ENCODE data around the gene UNC13D. TPM values are rescaled to one million over a fixed set of nuclear protein-coding genes. Genes with fewer than 3 reads are reported as not detected.

UNC13D gene
- polyA plus RNA-seq, 3 donors: 4.5 to 6.9 (median 5.5) TPM

- no peak for DNase-seq (ENCODE audit: extremely low read depth in 1 of 11, low read depth in 9 of 11, low spot score in 4 of 11)
Measured at GRCh38 chr17:75840799-75841164, 3.4 kb downstream of the UNC13D start.

- DNase-seq (ENCODE audit: extremely low read depth in 1 of 11, low read depth in 9 of 11, low spot score in 4 of 11): no peak
Measured at GRCh38 chr17:75839942-75840798, 4.0 kb downstream of the UNC13D start.

DNA sequence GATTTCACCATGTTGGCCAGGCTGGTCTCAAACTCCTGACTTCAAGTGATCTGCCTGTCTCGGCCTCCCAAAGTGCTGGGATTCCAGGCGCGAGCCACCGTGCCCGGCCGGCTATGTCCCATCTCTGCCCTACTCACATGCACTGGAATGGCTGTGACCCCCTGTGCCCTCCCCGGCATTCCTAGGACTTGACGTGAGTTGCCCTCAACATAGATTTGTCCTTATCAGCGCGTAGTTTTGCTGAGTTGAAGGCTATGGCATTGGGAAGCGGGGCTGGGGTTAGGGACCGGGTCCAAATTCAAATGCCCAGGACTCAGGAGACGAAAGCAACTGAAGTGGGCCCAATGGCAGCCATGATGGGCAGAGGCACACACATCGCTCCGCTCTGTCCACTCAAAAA is 5.8 kb downstream of the UNC13D start:
- no peak for DNase-seq (ENCODE audit: extremely low read depth in 1 of 11, low read depth in 9 of 11, low spot score in 4 of 11)

GRCh38 chr17:75837899-75838298 is 6.3 kb downstream of the UNC13D start:
- DNase-seq (ENCODE audit: extremely low read depth in 1 of 11, low read depth in 9 of 11, low spot score in 4 of 11): no peak

DNA sequence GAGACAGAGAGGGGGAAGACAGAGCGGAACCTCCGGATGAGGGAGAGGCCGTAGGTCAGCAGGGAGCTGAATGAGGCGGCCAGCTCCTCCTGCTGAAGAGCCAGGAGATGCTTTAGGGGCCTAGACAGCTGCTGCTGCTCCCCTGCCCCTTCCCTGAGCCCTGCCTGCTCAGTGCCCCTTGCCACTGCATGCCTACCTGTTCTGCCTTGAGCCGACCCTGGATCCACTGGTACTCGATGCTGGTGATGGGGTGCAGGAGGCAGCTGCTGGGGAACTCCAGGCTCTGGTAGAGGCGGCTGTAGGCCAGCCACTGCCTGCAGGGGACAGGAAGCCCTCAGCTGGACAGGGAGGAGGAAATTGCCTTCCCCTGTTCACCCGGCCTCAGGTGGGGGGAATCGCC is 7.6 kb downstream of the UNC13D start:
- no peak for DNase-seq (ENCODE audit: extremely low read depth in 1 of 11, low read depth in 9 of 11, low spot score in 4 of 11)

- DNase-seq (ENCODE audit: extremely low read depth in 1 of 11, low read depth in 9 of 11, low spot score in 4 of 11): no peak
Measured at GRCh38 chr17:75835654-75835987, 8.6 kb downstream of the UNC13D start.

GRCh38 chr17:75834928-75835653 is 9.1 kb downstream of the UNC13D start:
- no peak for DNase-seq (ENCODE audit: extremely low read depth in 1 of 11, low read depth in 9 of 11, low spot score in 4 of 11)

- no peak for DNase-seq (ENCODE audit: extremely low read depth in 1 of 11, low read depth in 9 of 11, low spot score in 4 of 11)
Measured at GRCh38 chr17:75834279-75834920, 9.8 kb downstream of the UNC13D start.

GRCh38 chr17:75832652-75833400 is 11.4 kb downstream of the UNC13D start:
- DNase-seq (ENCODE audit: extremely low read depth in 1 of 11, low read depth in 9 of 11, low spot score in 4 of 11): no peak

- no peak for DNase-seq (ENCODE audit: extremely low read depth in 1 of 11, low read depth in 9 of 11, low spot score in 4 of 11)
Measured at GRCh38 chr17:75832164-75832651, 12.0 kb downstream of the UNC13D start.

DNA sequence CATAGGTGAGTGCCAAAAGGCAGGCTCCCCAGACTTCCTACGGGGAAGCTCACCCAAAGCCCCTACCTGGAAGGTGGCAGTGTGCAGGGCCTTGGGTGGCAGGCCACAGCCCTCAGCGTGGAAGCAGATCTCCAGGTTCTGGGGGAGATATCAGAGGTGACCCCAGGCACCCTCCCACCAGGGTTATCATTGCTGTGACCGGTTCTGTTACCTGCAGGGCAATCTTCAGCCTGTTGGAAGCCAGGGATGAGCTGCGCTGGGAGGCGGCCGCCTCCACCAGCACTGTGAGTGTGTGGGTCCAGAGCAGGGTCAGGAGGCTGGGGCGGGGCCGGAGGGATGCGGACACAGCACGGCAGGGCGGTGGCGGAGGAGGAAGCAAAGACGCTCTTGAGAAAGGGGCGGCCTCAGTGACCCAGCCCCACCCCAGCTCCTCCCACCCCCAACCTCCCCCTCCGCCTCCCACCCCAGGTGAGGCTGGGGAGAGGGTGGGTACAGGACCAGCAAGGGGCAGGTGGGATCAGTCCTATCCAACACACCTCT is 13.1 kb downstream of the UNC13D start:
- DNase-seq (ENCODE audit: extremely low read depth in 1 of 11, low read depth in 9 of 11, low spot score in 4 of 11): no peak

DNA sequence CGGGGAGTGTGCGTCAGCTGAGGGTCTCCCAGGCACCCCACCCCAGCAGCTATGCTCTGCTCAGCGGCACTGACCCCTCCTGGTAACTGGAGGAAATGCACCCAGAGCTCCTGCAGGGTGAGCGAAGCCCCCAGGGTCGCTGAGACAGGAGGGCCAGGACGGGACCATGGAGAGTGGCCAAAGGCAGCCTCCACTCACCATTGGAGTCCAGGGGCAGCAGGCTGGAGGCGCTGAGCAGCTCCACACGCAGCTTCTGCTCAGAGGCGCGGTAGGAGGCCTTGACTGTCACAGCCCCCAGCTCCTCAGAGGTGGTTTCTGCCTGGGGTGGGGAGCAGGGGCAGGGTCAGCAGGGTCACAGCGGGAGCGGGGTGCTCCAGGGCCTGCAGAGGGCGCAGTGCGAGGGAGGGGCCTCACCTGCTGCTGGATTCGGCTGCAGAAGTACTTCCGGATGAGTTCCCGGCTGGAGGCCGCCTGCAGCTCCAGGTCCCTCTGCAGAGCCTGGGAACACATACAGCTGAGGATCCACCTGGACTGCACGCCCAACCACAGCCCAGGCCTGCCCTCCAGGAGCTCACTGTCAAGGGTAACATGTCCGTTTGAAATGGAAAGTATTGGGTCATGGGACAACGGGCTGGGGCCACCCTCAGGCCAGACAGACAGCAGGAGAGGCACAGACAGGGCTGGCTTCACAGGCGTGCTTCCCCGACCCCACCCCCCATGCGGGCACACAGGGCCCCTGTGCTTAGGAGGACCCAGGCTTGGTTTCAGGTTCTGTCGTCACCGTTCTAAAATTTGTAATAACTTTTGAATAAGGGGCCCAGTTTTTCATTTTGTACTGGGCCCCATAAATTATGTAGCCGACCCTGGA is 13.8 kb downstream of the UNC13D start:
- DNase-seq (ENCODE audit: extremely low read depth in 1 of 11, low read depth in 9 of 11, low spot score in 4 of 11): no peak

DNA sequence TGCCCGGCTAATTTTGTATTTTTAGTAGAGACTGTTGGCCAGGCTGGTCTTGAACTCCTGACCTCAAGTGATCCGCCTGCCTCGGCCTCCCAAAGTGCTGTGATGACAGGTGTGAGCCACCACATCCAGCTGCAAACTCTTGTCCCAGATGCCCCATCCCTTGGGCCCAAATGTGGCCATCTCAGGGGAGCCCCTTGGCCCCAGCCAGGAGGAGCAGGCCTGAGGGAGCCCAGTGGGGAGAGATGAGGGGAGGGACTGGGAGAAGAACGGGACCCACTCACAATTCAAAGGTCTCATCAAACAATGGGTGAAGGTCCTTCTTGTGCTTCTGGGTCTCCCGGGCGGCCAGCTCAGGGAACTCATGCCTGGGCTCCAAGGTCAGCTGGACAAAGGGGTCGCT is 14.5 kb downstream of the UNC13D start:
- DNase-seq (ENCODE audit: extremely low read depth in 1 of 11, low read depth in 9 of 11, low spot score in 4 of 11): no peak

GRCh38 chr17:75828741-75829140 is 15.5 kb downstream of the UNC13D start:
- DNase-seq (ENCODE audit: extremely low read depth in 1 of 11, low read depth in 9 of 11, low spot score in 4 of 11): no peak

DNA sequence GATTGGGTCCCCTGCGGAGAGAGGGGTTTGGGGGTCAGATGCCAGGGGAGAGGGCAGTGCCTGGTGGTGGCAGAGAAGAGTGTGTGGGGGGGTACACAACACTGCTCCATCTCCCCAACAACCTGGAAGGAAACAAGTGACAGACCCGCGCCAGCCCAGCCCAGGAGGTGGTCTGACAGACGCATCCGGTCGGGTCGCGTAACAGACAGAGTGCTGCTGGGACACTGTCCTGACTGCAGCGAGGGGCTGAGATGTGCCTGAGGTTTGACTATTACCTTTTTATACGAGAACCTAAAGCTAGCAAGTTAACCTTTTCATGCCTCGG is 16.2 kb downstream of the UNC13D start:
- no peak for DNase-seq (ENCODE audit: extremely low read depth in 1 of 11, low read depth in 9 of 11, low spot score in 4 of 11)

DNA sequence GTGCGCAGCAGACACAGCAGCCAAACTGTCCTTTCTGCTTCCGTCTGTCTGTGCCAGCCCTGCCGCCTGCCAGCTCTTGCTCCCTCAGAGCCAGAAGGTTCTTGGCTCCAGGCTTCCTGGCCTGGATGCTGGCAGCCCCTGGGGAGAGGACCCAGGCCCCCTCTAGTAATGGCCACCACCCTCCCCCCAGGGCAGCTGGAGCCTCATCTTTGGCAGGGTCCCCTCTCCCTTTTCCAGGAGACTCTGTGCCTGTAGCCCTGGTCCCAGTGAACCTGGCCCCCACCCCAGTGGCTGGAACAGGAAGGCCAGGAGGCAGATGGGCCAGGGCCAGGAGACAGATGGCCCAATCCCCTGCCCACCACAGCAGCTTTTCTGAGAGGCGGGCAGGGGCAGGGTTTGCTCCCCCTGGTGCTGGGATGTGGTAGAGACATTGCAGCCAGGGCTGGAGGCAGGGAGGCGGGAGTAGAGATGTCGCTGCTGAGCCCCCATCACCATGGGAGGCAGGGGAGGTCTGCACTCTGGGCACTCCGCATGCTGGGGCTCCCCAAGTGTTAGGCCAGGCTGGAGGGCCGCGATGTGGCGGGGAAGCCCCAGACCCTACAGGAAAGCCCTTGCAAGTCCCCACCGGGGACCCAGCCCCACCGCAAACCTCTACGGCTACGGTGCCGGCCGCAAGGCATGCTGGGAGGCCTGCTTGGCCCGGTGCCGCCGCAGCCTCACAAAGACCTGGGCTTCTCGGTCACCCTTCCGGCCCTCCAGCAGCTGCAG is 16.7 kb downstream of the UNC13D start:
- DNase-seq (ENCODE audit: extremely low read depth in 1 of 11, low read depth in 9 of 11, low spot score in 4 of 11): peak in 3 of 11 donors; percentile 34 to 61 (median 51)

DNA sequence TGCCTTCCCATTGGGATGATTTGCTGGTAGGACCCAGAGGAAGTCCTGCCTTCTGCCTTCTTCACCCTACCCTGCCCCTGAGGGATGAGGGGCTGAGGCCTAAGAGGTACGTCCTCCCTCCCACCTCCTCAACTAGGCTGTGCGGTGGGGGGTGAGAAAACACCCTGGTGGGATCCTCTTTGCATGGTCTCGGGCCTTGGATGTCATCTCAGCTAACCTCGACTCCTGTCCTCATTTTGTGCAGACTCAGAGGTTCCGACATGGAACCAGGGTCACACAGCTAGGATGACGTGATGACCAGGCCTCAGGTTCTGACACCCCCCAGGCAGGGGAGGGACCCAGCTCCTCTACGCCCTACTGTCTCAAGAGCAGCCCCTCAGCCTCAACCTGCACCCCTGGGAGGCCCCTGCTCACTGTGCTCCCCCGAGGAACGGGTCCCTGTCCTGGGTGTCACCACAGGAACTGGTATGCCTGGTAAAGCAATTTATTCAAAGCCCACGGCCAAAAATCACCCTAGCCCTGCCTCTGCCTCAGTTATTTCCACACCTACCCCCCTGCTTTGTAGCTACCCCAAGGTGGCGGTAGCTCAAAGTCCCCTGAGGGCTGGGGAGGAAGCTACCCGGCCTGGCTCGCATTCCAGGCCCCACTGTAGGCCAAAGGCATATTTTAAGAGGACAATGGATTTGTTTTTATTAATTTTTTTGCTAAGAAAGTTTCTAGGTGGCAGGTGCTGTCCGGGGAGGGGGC is 17.5 kb downstream of the UNC13D start:
- no peak for DNase-seq (ENCODE audit: extremely low read depth in 1 of 11, low read depth in 9 of 11, low spot score in 4 of 11)

Measured in renal cortex interstitium (tissue), 11 donors.